Gastrocnemius medialis (tissue), 4 donors: ENCODE measurements around the gene ATF4. TPM values are rescaled to one million over a fixed set of nuclear protein-coding genes. Genes with fewer than 3 reads are reported as not detected.

Experiments
- ATAC-seq, 2 donors: fragments of 150-250 bp; one replicate each; pipeline ENCODE4 v1.9.1; 2016
- DNase-seq, 2 donors: peaks; one replicate each; pipeline ENCODE4 v3.0.0-alpha.2; 2019
- H3K27ac ChIP-seq, 4 donors: fragments of 200-600 bp; sonication (generic); 1 replicate in 1 of 4; 2 replicates in 3 of 4; pipeline ENCODE4 v1.5.1; 2016 to 2018; ENCODE audit warnings: mild to moderate bottlenecking in 2 of 4, moderate library complexity in 1 of 4
- H3K27me3 ChIP-seq, 3 donors: fragments of 200-600 bp; sonication (generic) in 2 of 3; 1 replicate in 1 of 3; 2 replicates in 2 of 3; pipeline versions ENCODE4 v1.5.1 to v1.6.0; 2016 to 2019; ENCODE audit warnings: mild to moderate bottlenecking in 1 of 3, moderate library complexity in 1 of 3
- H3K36me3 ChIP-seq, 2 donors: fragments of 200-600 bp; sonication (generic) in 1 of 2; one replicate each; pipeline ENCODE4 v1.5.1; 2017 to 2018
- H3K4me1 ChIP-seq, 2 donors: fragments of 200-600 bp; sonication (generic) in 1 of 2; one replicate each; pipeline ENCODE4 v1.5.1; 2016 to 2017; ENCODE audit warnings: mild to moderate bottlenecking in 2 of 2
- H3K4me3 ChIP-seq, 4 donors: fragments of 200-600 bp; sonication (generic) in 3 of 4; 1 replicate in 1 of 4; 2 replicates in 3 of 4; pipeline ENCODE4 v1.5.1; 2016 to 2019; ENCODE audit warnings: mild to moderate bottlenecking in 2 of 4
- H3K9me3 ChIP-seq, 3 donors: fragments of 200-600 bp; sonication (generic) in 2 of 3; 1 replicate in 1 of 3; 2 replicates in 2 of 3; pipeline ENCODE4 v1.5.1; 2016 to 2019
- POLR2A ChIP-seq, 2 donors: fragments of 450-650 bp; IDR thresholded peaks; one replicate each; pipeline ENCODE4 v1.6.1; 2017; ENCODE audit warnings: antibody characterized with exemption in 2 of 2, mild to moderate bottlenecking in 2 of 2, moderate library complexity in 2 of 2
- in situ Hi-C, 4 donors: fragments of 200-750 bp; cut with MboI; loops; one replicate each; pipeline versions ENCODE4 v1.15.0 to v1.8.0; 2017; ENCODE audit warnings: low sequenced_read_pairs in 4 of 4
- intact Hi-C: fragments of 100-400 bp; cut with DNase I; formaldehyde crosslinking; loops from one replicate; pipeline ENCODE4 v1.15.1; 2023; ENCODE audit warnings: low total_unique reads
- total RNA-seq, 4 donors: library from RNA; depleted of rRNA; stranded (reverse); fragments of >200 nt; gene quantifications; one replicate each; pipeline versions ENCODE4 v1.1.0 to v1.2.3, GENCODE V29; 2016
- TF ChIP-seq, protein P1 (sequence below), 5 experiments: fragments of 450-650 bp in 3 of 5; fragments of 200-600 bp in 2 of 5; sonication (generic) in 2 of 5; IDR thresholded peaks in 4 of 5; conservative IDR thresholded peaks in 1 of 5; 1 replicate in 4 of 5; 2 replicates in 1 of 5; pipeline ENCODE4 v1.5.1; 2016 to 2019; ENCODE audit warnings: antibody characterized with exemption in 5 of 5, mild to moderate bottlenecking in 3 of 5, moderate library complexity in 3 of 5

ATF4 gene
- total RNA-seq, 4 donors from 2014 or later = 480 to 666 (median 533) TPM

DNA sequence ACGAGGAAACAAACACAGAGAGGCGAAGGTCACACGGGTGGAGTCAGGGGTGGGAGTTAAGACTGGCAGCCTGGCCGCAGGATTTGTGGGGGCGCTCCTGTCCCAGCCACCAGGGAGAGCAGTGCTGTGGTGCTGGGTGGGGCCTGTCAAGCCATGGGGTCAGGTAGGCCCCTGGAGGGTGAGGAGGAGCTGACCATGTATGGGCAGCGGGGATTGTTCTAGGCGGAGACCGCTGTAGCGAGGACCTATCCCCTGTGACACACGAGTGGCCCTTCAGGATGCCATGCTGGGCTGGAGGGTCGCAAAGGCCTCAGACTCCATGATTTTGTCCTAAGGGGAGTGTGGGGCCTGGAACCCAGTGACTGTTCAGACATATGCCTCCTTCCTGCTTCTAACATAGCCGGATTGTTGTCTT, 13.7 kb downstream of the ATF4 start:
- intact Hi-C loops = loop anchor here (5.0 kb wide), 3 partner anchors 382 to 813 kb away; partner anchors contain the start of genes ADSL and CBX7

DNA sequence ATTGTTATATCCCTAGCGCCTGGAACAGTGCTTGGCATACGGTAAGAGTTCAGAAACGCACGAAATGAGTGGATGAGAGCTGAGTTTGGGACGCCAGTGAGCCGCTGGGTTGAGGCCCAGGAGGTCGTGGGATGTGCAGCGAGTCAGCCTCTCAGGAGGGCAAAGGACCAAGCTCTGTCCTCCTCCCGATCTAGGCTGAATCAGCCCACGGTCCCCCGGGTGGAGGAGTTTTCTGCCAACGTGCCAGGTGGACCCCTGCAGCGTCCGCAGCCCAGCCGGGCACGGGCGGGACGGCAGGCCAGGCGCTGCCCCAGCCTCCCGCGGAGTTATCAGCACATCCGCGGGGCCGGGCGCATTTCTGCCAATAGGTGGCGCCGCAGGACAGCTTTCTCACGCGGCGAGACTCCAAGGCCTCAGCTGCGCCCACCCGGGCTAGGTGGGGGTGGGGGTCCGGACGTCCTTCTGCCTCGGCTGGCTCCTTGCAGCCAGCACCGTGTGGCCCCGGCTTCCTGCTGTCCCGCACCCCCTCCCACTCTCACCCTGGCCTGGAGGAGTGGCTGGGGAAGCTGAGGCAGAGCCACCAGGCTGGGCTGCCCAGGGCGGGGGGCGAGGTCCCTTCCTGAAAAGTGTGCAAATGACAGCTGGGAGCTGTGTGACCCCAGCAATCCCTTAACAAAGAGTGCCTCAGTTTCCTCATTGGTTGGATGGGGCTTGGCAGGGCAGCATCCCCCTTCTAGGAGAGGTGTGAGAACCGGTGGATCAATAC, 14.4 kb downstream of the ATF4 start:
- TF ChIP-seq, protein P1, sequence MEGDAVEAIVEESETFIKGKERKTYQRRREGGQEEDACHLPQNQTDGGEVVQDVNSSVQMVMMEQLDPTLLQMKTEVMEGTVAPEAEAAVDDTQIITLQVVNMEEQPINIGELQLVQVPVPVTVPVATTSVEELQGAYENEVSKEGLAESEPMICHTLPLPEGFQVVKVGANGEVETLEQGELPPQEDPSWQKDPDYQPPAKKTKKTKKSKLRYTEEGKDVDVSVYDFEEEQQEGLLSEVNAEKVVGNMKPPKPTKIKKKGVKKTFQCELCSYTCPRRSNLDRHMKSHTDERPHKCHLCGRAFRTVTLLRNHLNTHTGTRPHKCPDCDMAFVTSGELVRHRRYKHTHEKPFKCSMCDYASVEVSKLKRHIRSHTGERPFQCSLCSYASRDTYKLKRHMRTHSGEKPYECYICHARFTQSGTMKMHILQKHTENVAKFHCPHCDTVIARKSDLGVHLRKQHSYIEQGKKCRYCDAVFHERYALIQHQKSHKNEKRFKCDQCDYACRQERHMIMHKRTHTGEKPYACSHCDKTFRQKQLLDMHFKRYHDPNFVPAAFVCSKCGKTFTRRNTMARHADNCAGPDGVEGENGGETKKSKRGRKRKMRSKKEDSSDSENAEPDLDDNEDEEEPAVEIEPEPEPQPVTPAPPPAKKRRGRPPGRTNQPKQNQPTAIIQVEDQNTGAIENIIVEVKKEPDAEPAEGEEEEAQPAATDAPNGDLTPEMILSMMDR (IDR thresholded peaks at IDR 0.05 in 4 of 5, conservative IDR thresholded peaks at IDR 0.05 in 1 of 5) = peak; percentile 77 to 95 (median 89)
- TF ChIP-seq POLR2A (IDR thresholded peaks at IDR 0.05) = no peak
- Histone ChIP-seq H3K9me3 (no peaks in the 10 kb centered on the region), H3K4me1 (peaks cover 22 to 24% of the 10 kb centered on the region in 2 donors), H3K27me3 (no peaks in the 10 kb centered on the region), H3K36me3 (peaks cover 0 to 5% of the 10 kb centered on the region in 2 donors), H3K27ac (no peak overlapping the region), H3K4me3 (no peak overlapping the region)
- no peak for ATAC-seq
- in situ Hi-C loops = loop anchor here (5.0 to 25.0 kb wide), 6 partner anchors 130 to 828 kb away; partner anchors contain the start of genes ADSL (in 2 of the 4) and SGSM3 (in 1 of the 4)
- peak in 1 of 2 donors; percentile 63 for DNase-seq
- intact Hi-C loops = loop anchor here (1.0 to 5.0 kb wide), 4 partner anchors 382 to 813 kb away; partner anchors contain the start of genes ADSL and CBX7

More for the DNA sequence above, 13.7 kb downstream of the ATF4 start:
- no peak for TF ChIP-seq POLR2A (IDR thresholded peaks at IDR 0.05)
- TF ChIP-seq, protein P1 (IDR thresholded peaks at IDR 0.05 in 4 of 5, conservative IDR thresholded peaks at IDR 0.05 in 1 of 5) = no peak
- DNase-seq = no peak
- Histone ChIP-seq H3K4me3 (no peak overlapping the region), H3K4me1 (peaks cover 29 to 31% of the 10 kb centered on the region in 2 donors), H3K27ac (no peak overlapping the region), H3K27me3 (no peaks in the 10 kb centered on the region), H3K36me3 (peaks cover 0 to 5% of the 10 kb centered on the region in 2 donors), H3K9me3 (no peaks in the 10 kb centered on the region)
- no peak for ATAC-seq
- in situ Hi-C loops = loop anchor here in 3 of 4 donors (10.0 to 25.0 kb wide), 5 partner anchors 129 to 828 kb away; partner anchors contain the start of genes ADSL (in 2 of the 3) and SGSM3 (in 1 of the 3)

DNA sequence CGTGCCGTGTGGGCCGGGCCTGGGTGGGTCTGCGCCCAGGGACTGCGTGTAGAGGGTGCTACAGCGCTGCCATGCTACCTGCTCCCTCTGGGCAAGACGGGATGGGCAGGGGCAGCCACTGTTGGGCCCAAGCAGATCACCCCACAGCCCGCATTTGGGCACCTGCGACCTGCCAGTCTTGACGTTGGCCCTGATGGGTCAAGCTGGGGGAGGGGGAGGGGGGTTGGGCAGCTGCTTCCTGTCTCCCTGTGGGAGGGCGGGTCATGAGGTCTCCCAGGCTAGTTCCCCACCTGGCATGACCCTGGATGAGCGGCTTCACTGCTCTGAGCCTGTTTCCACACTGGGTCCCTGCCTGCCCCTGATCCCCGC, 15.0 kb downstream of the ATF4 start:
- Histone ChIP-seq H3K27ac (no peak overlapping the region), H3K4me3 (no peak overlapping the region), H3K4me1 (peaks cover 16 to 21% of the 10 kb centered on the region in 2 donors), H3K9me3 (no peaks in the 10 kb centered on the region), H3K27me3 (no peaks in the 10 kb centered on the region), H3K36me3 (peaks cover 0 to 5% of the 10 kb centered on the region in 2 donors)
- ATAC-seq (no peak), DNase-seq (no peak)
- intact Hi-C loops (loop anchor here (1.0 kb wide), 1 partner anchor 489 kb away; no protein-coding TSS in a partner anchor), in situ Hi-C loops (loop anchor here (5.0 to 25.0 kb wide), 6 partner anchors 131 to 827 kb away; partner anchors contain the start of genes ADSL (in 2 of the 4) and SGSM3 (in 1 of the 4))
- no peak for TF ChIP-seq POLR2A (IDR thresholded peaks at IDR 0.05)
- TF ChIP-seq, protein P1 (IDR thresholded peaks at IDR 0.05 in 4 of 5, conservative IDR thresholded peaks at IDR 0.05 in 1 of 5) = no peak

DNA sequence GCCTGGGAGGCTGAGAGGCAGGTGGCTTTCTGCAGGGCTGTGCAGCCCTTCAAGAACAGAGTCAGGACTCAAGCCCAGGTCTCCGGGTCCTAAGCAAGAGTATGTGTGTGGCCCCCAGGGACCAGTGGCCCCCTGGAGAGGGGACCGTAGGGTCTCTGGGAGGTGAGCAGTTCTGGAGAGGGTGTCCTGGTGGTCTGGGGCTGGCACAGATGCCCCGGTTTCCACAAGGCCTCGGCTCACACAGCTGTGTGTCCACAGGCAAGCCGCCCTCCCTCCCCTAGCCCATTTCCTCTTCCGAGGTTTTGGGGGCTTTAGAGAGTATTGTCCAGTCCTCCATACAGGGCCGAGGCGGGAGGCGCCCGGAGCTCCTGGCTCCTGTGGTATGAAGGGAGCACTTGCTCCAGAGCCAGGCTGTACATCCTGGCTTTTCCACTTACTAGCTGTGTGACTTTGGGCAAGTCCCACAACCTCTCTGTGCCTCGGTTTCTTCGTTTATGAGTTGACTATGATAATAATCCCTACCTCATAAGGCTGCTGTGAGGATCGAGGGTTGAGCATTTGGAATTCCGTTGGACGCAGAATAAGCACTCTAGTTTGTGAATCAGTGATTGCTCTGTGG, 15.6 kb downstream of the ATF4 start:
- intact Hi-C loops (loop anchor here (1.0 kb wide), 1 partner anchor 488 kb away; no protein-coding TSS in a partner anchor), in situ Hi-C loops (loop anchor here (5.0 to 25.0 kb wide), 6 partner anchors 131 to 826 kb away; partner anchors contain the start of genes ADSL (in 2 of the 4) and SGSM3 (in 1 of the 4))
- no peaks in the 10 kb centered on the region for H3K9me3 ChIP-seq
- H3K36me3 ChIP-seq = peaks cover 0 to under 1% of the 10 kb centered on the region in 2 donors
- DNase-seq (no peak), ATAC-seq (no peak)
- peaks cover 10 to 15% of the 10 kb centered on the region in 2 donors for H3K4me1 ChIP-seq
- no peak overlapping the region for H3K4me3 ChIP-seq
- TF ChIP-seq, protein P1 (IDR thresholded peaks at IDR 0.05 in 4 of 5, conservative IDR thresholded peaks at IDR 0.05 in 1 of 5) = no peak
- TF ChIP-seq POLR2A (IDR thresholded peaks at IDR 0.05) = no peak
- H3K27me3 ChIP-seq = no peaks in the 10 kb centered on the region
- H3K27ac ChIP-seq = no peak overlapping the region
